SK-N-MC (cell line): Measurements from ENCODE around the gene ZNF423.

ENCODE experiments used
- EZH2 ChIP-seq: fragments of 200-600 bp; sonication (generic); IDR thresholded peaks from one replicate; pipeline ENCODE4 v1.6.1; 2017; ENCODE audit warnings: antibody characterized with exemption
- POLR2AphosphoS5 ChIP-seq: IDR thresholded peaks from 2 replicates; pipeline ENCODE4 v1.6.1; 2012; ENCODE audit warnings: mild to moderate bottlenecking, low read depth, low read length, borderline replicate concordance

DNA sequence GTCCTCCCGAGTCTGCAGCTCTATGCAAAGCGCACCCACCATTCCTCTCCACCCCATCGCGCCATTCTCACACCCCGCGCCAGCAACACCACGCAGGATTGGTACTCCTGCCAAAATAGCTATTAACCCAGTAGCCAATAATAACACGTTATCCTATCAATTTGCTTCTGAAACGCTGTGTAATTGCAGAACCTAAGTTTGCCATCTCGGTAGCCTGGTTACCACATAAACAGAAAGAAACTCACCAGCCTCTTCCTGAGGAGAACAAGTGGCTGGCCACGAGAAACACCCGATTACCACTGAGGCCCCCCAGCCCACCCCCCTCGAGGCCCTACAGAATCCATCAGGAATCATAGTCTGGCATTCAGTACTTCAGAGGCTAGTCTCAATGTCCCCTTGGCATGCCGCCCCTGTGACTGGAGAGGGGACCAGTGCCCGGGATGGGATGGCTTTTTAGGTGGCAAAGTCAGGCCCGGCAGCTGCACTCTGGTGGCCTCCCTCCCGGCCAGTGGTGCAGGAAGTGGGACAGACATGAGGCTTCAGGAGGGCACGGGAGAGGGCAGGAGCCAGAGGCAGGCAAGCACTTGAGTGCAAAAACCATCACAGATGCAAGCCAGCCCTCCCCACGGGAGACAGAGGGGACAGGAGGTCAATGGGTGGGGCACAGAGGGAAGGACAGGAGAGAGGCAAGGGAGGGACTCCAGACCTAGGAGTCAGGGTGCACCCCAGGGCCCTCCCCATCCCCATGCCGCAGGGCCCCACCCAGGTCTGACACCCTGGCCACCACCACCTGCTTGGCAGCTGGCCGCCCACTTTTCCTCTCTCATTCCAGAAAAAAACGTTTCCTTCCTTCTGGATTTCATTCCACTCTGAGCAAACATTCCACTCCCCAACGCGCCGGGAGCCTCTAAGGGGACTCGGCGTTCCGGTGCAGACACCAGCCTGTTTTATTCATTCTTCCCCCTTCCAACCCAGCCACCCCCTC, 192.5 kb downstream of the ZNF423 start:
- TF ChIP-seq EZH2, result no peak
- TF ChIP-seq POLR2AphosphoS5, result no peak
